ENCODE measurements around the gene WDFY2.

- TF ChIP-seq CTCF (IDR thresholded peaks at IDR 0.05; ENCODE audit: low read depth, low read length): no peak
- TF ChIP-seq EZH2phosphoT487 (IDR thresholded peaks at IDR 0.05; ENCODE audit: low read depth): no peak
These were observed 195.8 kb downstream of the WDFY2 start for GRCh38 chr13:51780099-51780498.
